CD8-positive, alpha-beta memory T cell (primary cell): ENCODE results near the gene CTU1. TPM values are rescaled to one million over a fixed set of nuclear protein-coding genes. Genes with fewer than 3 reads are reported as not detected.
A peak's percentile ranks its signal among the peaks of the same experiment; 100 is the strongest.
"Not testable (repeated sequence)": the region's sequence is repeated elsewhere in the genome, so short reads cannot be mapped to it uniquely, and the experiment has no call there.

Experiments
- CTCF ChIA-PET: fragments of 350-600 bp; sonication (Branson Sonifier 250); formaldehyde crosslinking; loops from one replicate; lab custom pipeline; 2021; ENCODE audit warnings: antibody characterized with exemption; lab: Charles Lee
- POLR2A ChIA-PET: fragments of 350-600 bp; sonication (Branson Sonifier 250); formaldehyde crosslinking; loops from one replicate; lab custom pipeline; 2021; ENCODE audit warnings: antibody characterized with exemption; lab: Charles Lee
- DNase-seq, 5 donors: peaks; one replicate each; pipeline versions ENCODE4 v3.0.0 to v3.0.0-alpha.2; 2020 to 2022; ENCODE audit warnings: mixed read lengths in 1 of 5
- H3K27ac ChIP-seq: one replicate; pipeline ENCODE4 v1.7.0; 2013; ENCODE audit warnings: low read depth, mild to moderate bottlenecking, low read length, moderate library complexity
- H3K27me3 ChIP-seq: 2 replicates; pipeline ENCODE4 v1.7.0; 2013; ENCODE audit warnings: low read length, mild to moderate bottlenecking; ENCODE audit not compliant: insufficient read depth, poor library complexity, severe bottlenecking
- H3K36me3 ChIP-seq: 2 replicates; pipeline ENCODE4 v1.7.0; 2013; ENCODE audit warnings: mild to moderate bottlenecking, low read length, moderate library complexity; ENCODE audit not compliant: insufficient read depth
- H3K4me1 ChIP-seq: 2 replicates; pipeline ENCODE4 v1.7.0; 2013; ENCODE audit warnings: mild to moderate bottlenecking, low read length, moderate library complexity; ENCODE audit not compliant: insufficient read depth
- H3K4me3 ChIP-seq: 2 replicates; pipeline ENCODE4 v1.7.0; 2013; ENCODE audit warnings: mild to moderate bottlenecking, low read length
- H3K9me3 ChIP-seq: 2 replicates; pipeline ENCODE4 v1.7.0; 2013; ENCODE audit warnings: mild to moderate bottlenecking, low read length
- H3K27ac Mint-ChIP-seq, 8 donors: one replicate each; pipeline ENCODE4 v1.8.0; 2020 to 2021; ENCODE audit warnings: mixed read lengths in 8 of 8, mild to moderate bottlenecking in 6 of 8, inconsistent platforms in 3 of 8, moderate library complexity in 3 of 8
- H3K27me3 Mint-ChIP-seq, 2 donors: one replicate each; pipeline ENCODE4 v1.8.0; 2020 to 2021; ENCODE audit warnings: mixed read lengths in 2 of 2, mild to moderate bottlenecking in 1 of 2, moderate library complexity in 1 of 2
- H3K36me3 Mint-ChIP-seq, 3 donors: one replicate each; pipeline ENCODE4 v1.8.0; 2020 to 2021; ENCODE audit warnings: mixed read lengths in 3 of 3, inconsistent platforms in 1 of 3, mild to moderate bottlenecking in 1 of 3
- H3K4me1 Mint-ChIP-seq, 3 donors: one replicate each; pipeline ENCODE4 v1.8.0; 2020 to 2021; ENCODE audit warnings: mixed read lengths in 3 of 3, inconsistent platforms in 1 of 3, mild to moderate bottlenecking in 1 of 3
- H3K4me3 Mint-ChIP-seq, 7 donors: one replicate each; pipeline ENCODE4 v1.8.0; 2020 to 2021; ENCODE audit warnings: mixed read lengths in 7 of 7, mild to moderate bottlenecking in 6 of 7, moderate library complexity in 4 of 7, inconsistent platforms in 2 of 7
- H3K9me3 Mint-ChIP-seq, 5 donors: one replicate each; pipeline ENCODE4 v1.8.0; 2020 to 2022; ENCODE audit warnings: mixed read lengths in 5 of 5, mild to moderate bottlenecking in 3 of 5, moderate library complexity in 2 of 5, inconsistent platforms in 1 of 5
- polyA plus RNA-seq: library from polyadenylated mRNA; unstranded; fragments of 300-500 nt; fragmentation: Illumina TruSeq; gene quantifications from one replicate; pipeline ENCODE4 v1.2.3, GENCODE V29; 2021
- total RNA-seq, 2 experiments: library from RNA; stranded (reverse); gene quantifications; one replicate each; pipeline ENCODE4 v1.2.3, GENCODE V29; 2021

Gene CTU1
- total and polyA plus RNA-seq, 3 experiments from 2014 or later = 8.8 to 13.4 (median 11.0) TPM

DNA sequence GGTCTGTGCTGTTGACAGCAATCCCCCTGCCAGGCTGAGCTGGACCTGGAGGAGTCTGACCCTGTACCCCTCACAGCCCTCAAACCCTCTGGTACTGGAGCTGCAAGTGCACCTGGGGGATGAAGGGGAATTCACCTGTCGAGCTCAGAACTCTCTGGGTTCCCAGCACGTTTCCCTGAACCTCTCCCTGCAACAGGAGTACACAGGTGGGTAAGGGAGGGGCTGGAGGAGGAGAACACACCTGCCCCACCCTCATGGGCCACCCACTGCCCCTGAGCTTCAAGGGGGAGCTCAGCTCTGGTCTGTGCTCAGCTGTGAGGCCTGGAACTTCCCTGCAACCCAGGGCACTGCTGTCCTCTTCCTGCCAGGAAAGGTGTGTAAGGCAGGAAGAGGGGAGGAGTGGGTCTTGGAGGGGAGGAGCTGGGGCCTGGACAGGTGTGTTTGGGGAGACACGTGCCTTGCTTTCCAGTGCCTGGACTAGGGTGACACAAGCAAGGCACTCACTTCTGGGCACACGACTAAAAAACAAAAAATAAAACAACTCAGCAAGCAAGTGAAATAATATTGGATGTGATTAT, 37.8 kb upstream of the CTU1 start:
- ChIA-PET POLR2A (no interaction called here), CTCF (interaction anchor here (1.5 kb wide), 1 partner anchor 16 kb away, joined by 3 read pairs; no protein-coding TSS in a partner anchor)
- H3K4me1 Mint-ChIP-seq = peaks cover 8 to 21% (median 15%) of the 10 kb centered on the region in 3 donors
- Histone ChIP-seq H3K9me3 (no peaks in the 10 kb centered on the region), H3K27ac (no peak overlapping the region), H3K36me3 (no peaks in the 10 kb centered on the region), H3K4me1 (no peaks in the 10 kb centered on the region), H3K27me3 (no peaks in the 10 kb centered on the region), H3K4me3 (no peak overlapping the region)
- H3K36me3 Mint-ChIP-seq = no peaks in the 10 kb centered on the region
- no peak for DNase-seq
- H3K27ac Mint-ChIP-seq = peak overlapping the region in 1 of 8 donors; percentile 29
- peaks cover 0 to 2% (median 0%) of the 10 kb centered on the region in 5 donors for H3K9me3 Mint-ChIP-seq
- no peak overlapping the region for H3K4me3 Mint-ChIP-seq
- peaks cover 0 to 27% of the 10 kb centered on the region in 2 donors for H3K27me3 Mint-ChIP-seq

DNA sequence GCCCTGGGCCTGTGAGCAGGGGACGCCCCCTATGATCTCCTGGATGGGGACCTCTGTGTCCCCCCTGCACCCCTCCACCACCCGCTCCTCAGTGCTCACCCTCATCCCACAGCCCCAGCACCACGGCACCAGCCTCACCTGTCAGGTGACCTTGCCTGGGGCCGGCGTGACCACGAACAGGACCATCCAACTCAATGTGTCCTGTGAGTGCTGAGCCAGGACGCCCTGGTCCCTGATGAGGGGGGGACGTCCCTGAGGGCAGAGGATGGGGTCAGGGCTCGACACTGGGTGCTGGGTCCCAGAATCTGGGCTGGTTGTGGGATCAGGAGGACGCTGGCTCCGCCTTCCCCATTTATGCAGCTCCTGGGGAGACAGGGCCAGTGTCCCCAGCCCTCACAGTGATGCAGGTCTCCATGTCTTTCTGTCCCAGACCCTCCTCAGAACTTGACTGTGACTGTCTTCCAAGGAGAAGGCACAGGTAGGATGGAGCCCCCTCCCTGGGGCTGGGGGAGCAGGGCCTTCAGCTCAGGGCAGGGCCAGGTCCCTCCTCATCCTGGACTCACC, 36.4 kb upstream of the CTU1 start:
- ChIA-PET CTCF (no interaction called here), POLR2A (no interaction called here)
- Mint-ChIP-seq H3K27me3 (peaks cover 1 to 28% of the 10 kb centered on the region in 2 donors), H3K4me3 (no peak overlapping the region), H3K27ac (no peak overlapping the region), H3K36me3 (peaks cover 0 to 2% (median 0%) of the 10 kb centered on the region in 3 donors), H3K9me3 (peaks cover 0 to 2% (median 0%) of the 10 kb centered on the region in 5 donors), H3K4me1 (peaks cover 8 to 23% (median 15%) of the 10 kb centered on the region in 3 donors)
- Histone ChIP-seq H3K9me3 (no peaks in the 10 kb centered on the region), H3K4me3 (no peak overlapping the region), H3K36me3 (no peaks in the 10 kb centered on the region), H3K27ac (no peak overlapping the region), H3K27me3 (no peaks in the 10 kb centered on the region), H3K4me1 (no peaks in the 10 kb centered on the region)
- no peak for DNase-seq

- no peak for DNase-seq
- Mint-ChIP-seq H3K27ac (peak overlapping the region in 2 of 8 donors; percentile 66 to 85), H3K27me3 (peaks cover 1 to 35% of the 10 kb centered on the region in 2 donors)
Observed at GRCh38 chr19:51143486-51143885, 35.3 kb upstream of the CTU1 start.

GRCh38 chr19:51142809-51143475, 34.7 kb upstream of the CTU1 start:
- not testable (repeated sequence) for H3K4me3 ChIP-seq

More at GRCh38 chr19:51143486-51143885, 35.3 kb upstream of the CTU1 start:
- Histone ChIP-seq H3K4me3 (no peak overlapping the region), H3K27me3 (no peaks in the 10 kb centered on the region), H3K27ac (no peak overlapping the region), H3K4me1 (no peaks in the 10 kb centered on the region), H3K36me3 (no peaks in the 10 kb centered on the region), H3K9me3 (no peaks in the 10 kb centered on the region)
- POLR2A ChIA-PET = no interaction called here
- H3K36me3 Mint-ChIP-seq = peaks cover 0 to 2% (median 0%) of the 10 kb centered on the region in 3 donors
- CTCF ChIA-PET = no interaction called here
- H3K4me1 Mint-ChIP-seq = peaks cover 12 to 26% (median 19%) of the 10 kb centered on the region in 3 donors
- H3K4me3 Mint-ChIP-seq = peak overlapping the region in 2 of 7 donors; percentile 44 to 46
- peaks cover 0 to 2% (median 0%) of the 10 kb centered on the region in 5 donors for H3K9me3 Mint-ChIP-seq

DNA sequence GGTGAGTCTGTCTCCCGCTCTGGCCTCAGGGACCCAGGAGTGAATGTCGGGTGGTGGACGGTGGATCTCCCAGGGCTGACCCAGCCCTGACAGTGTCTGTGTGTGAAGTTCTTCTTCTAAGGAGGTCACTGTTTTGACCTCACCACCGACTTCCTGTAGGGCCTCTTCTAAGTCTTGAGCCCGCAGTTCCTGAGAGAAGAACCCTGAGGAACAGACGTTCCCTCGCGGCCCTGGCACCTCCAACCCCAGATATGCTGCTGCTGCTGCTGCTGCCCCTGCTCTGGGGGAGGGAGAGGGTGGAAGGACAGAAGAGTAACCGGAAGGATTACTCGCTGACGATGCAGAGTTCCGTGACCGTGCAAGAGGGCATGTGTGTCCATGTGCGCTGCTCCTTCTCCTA, 33.9 kb upstream of the CTU1 start, which contains the start of gene SIGLEC7:
TSS of gene SIGLEC7 (plus strand) at position 183 of the 400 bp plus-strand sequence. CDS start at position 252, 69 bp downstream.
- no peak within 1 kb of the TSS for H3K4me3 ChIP-seq
- H3K27me3 ChIP-seq = no peaks in the 10 kb centered on the region
- H3K36me3 ChIP-seq = no peaks in the 10 kb centered on the region
- no peaks in the 10 kb centered on the region for H3K9me3 ChIP-seq
- peak within 1 kb of the TSS in 4 of 8 donors; percentile 51 to 60 (median 55) for H3K27ac Mint-ChIP-seq
- no peak within 1 kb of the TSS for H3K27ac ChIP-seq
- ChIA-PET POLR2A (no interaction called here), CTCF (no interaction called here)
- peaks cover 19 to 25% (median 22%) of the 10 kb centered on the region in 3 donors for H3K4me1 Mint-ChIP-seq
- peaks cover 0 to 2% (median 0%) of the 10 kb centered on the region in 3 donors for H3K36me3 Mint-ChIP-seq
- no peak for DNase-seq
- H3K9me3 Mint-ChIP-seq = peaks cover 0 to 2% (median 0%) of the 10 kb centered on the region in 5 donors
- peaks cover 6 to 35% of the 10 kb centered on the region in 2 donors for H3K27me3 Mint-ChIP-seq
- peaks cover 11% of the 10 kb centered on the region for H3K4me1 ChIP-seq
- peak within 1 kb of the TSS in 3 of 7 donors; percentile 5 to 61 (median 34) for H3K4me3 Mint-ChIP-seq

More at GRCh38 chr19:51142809-51143475, 34.7 kb upstream of the CTU1 start:
- DNase-seq, H3K27ac ChIP-seq, H3K4me1 ChIP-seq, H3K9me3 ChIP-seq, POLR2A ChIA-PET, H3K27me3 ChIP-seq, H3K36me3 ChIP-seq, H3K9me3 Mint-ChIP-seq, CTCF ChIA-PET, H3K36me3 Mint-ChIP-seq, H3K27ac Mint-ChIP-seq: not testable (repeated sequence)
- H3K4me1 Mint-ChIP-seq = peaks cover 11 to 24% (median 18%) of the 10 kb centered on the region in 3 donors
- H3K4me3 Mint-ChIP-seq = peak overlapping the region in 2 of 7 donors; percentile 13 to 61
- peaks cover 1 to 35% of the 10 kb centered on the region in 2 donors for H3K27me3 Mint-ChIP-seq

GRCh38 chr19:51141181-51141580, 33.0 kb upstream of the CTU1 start:
- DNase-seq = no peak
- Histone ChIP-seq H3K36me3 (no peaks in the 10 kb centered on the region), H3K4me3 (no peak overlapping the region), H3K27ac (no peak overlapping the region), H3K27me3 (no peaks in the 10 kb centered on the region), H3K9me3 (no peaks in the 10 kb centered on the region), H3K4me1 (peaks cover 21% of the 10 kb centered on the region)
- ChIA-PET POLR2A (no interaction called here), CTCF (no interaction called here)
- Mint-ChIP-seq H3K27ac (peak overlapping the region in 2 of 8 donors; percentile 51 to 53), H3K36me3 (peaks cover 0 to 2% (median 0%) of the 10 kb centered on the region in 3 donors), H3K9me3 (peaks cover 0 to 2% (median 0%) of the 10 kb centered on the region in 5 donors), H3K4me1 (peaks cover 28 to 34% (median 31%) of the 10 kb centered on the region in 3 donors), H3K27me3 (peaks cover 6 to 35% of the 10 kb centered on the region in 2 donors), H3K4me3 (no peak overlapping the region)

- Histone ChIP-seq H3K9me3 (no peaks in the 10 kb centered on the region), H3K27me3 (no peaks in the 10 kb centered on the region), H3K36me3 (no peaks in the 10 kb centered on the region), H3K4me3 (no peak overlapping the region), H3K4me1 (peaks cover 22% of the 10 kb centered on the region), H3K27ac (no peak overlapping the region)
- Mint-ChIP-seq H3K4me1 (peaks cover 32 to 41% (median 37%) of the 10 kb centered on the region in 3 donors), H3K36me3 (peaks cover 0 to 2% (median 0%) of the 10 kb centered on the region in 3 donors), H3K27ac (peak overlapping the region in 1 of 8 donors; percentile 51), H3K4me3 (no peak overlapping the region), H3K27me3 (peaks cover 6 to 33% of the 10 kb centered on the region in 2 donors), H3K9me3 (peaks cover 0 to 2% (median 0%) of the 10 kb centered on the region in 5 donors)
- no peak for DNase-seq
- ChIA-PET POLR2A (no interaction called here), CTCF (no interaction called here)
Observed at GRCh38 chr19:51140441-51140840, 32.2 kb upstream of the CTU1 start.
